Hepatocyte (in vitro differentiated cells): ENCODE data around the gene MCOLN3. TPM values are rescaled to one million over a fixed set of nuclear protein-coding genes. Genes with fewer than 3 reads are reported as not detected.

Experiments used
- DNase-seq: peaks from one replicate; pipeline ENCODE4 v3.0.0-alpha.2; 2016; ENCODE audit warnings: low spot score
- H2AFZ ChIP-seq: fragments of 200-600 bp; sonication (generic); 2 replicates; pipeline ENCODE4 v1.6.0; 2016; ENCODE audit warnings: antibody characterized with exemption, mild to moderate bottlenecking
- H3K27ac ChIP-seq: fragments of 200-600 bp; sonication (generic); 2 replicates; pipeline ENCODE4 v1.5.1; 2016; ENCODE audit warnings: mild to moderate bottlenecking
- H3K27me3 ChIP-seq: fragments of 200-600 bp; sonication (generic); 2 replicates; pipeline ENCODE4 v1.6.1; 2016
- H3K36me3 ChIP-seq: fragments of 200-600 bp; sonication (generic); replicated peaks from 2 replicates; pipeline ENCODE4 v1.5.1; 2016; ENCODE audit warnings: low read depth; ENCODE audit not compliant: insufficient read depth
- H3K4me1 ChIP-seq: fragments of 200-600 bp; sonication (generic); 2 replicates; pipeline ENCODE4 v1.5.1; 2016; ENCODE audit warnings: mild to moderate bottlenecking, moderate library complexity; ENCODE audit not compliant: insufficient read depth
- H3K4me2 ChIP-seq: fragments of 200-600 bp; sonication (generic); 2 replicates; pipeline ENCODE4 v1.6.0; 2016
- H3K4me3 ChIP-seq: fragments of 200-600 bp; sonication (generic); 2 replicates; pipeline ENCODE4 v1.5.1; 2016; ENCODE audit warnings: mild to moderate bottlenecking
- H3K79me2 ChIP-seq: fragments of 200-600 bp; sonication (generic); 2 replicates; pipeline ENCODE4 v1.6.0; 2017; ENCODE audit warnings: mild to moderate bottlenecking
- H3K9me2 ChIP-seq: fragments of 200-600 bp; sonication (generic); replicated peaks from 2 replicates; pipeline ENCODE4 v1.6.0; 2017; ENCODE audit warnings: mild to moderate bottlenecking; ENCODE audit not compliant: insufficient read depth
- H3K9me3 ChIP-seq: fragments of 200-600 bp; sonication (generic); 2 replicates; pipeline ENCODE4 v1.5.1; 2016; ENCODE audit warnings: low read depth, mild to moderate bottlenecking
- H4K20me1 ChIP-seq: fragments of 200-600 bp; sonication (generic); 2 replicates; pipeline ENCODE4 v1.6.0; 2016; ENCODE audit warnings: mild to moderate bottlenecking; ENCODE audit not compliant: insufficient read depth, poor library complexity, severe bottlenecking
- EZH2 ChIP-seq: fragments of 200-600 bp; sonication (generic); IDR thresholded peaks from 2 replicates; pipeline ENCODE4 v1.6.1; 2016; ENCODE audit warnings: antibody characterized with exemption, mild to moderate bottlenecking, borderline replicate concordance
- EZH2phosphoT487 ChIP-seq: fragments of 200-600 bp; sonication (generic); IDR thresholded peaks from one replicate; pipeline ENCODE4 v1.6.1; 2018; ENCODE audit warnings: antibody characterized with exemption, mild to moderate bottlenecking, low read depth, moderate library complexity; ENCODE audit not compliant: unreplicated experiment, severe bottlenecking
- WGBS: methylation state at CpG from one replicate; pipeline ENCODE4 v1.1.6; 2016; ENCODE audit warnings: low lambda C conversion rate; ENCODE audit errors: missing lambda C conversion rate; 5-methylcytosine and 5-hydroxymethylcytosine counted together
- polyA plus RNA-seq: library from polyadenylated mRNA; unstranded; fragments of >200 nt; fragmentation: Nextera tagmentation; extraction: Ambion mirVana; gene quantifications from 2 replicates; pipeline ENCODE4 v1.2.1, GENCODE V29; 2016
- total RNA-seq: library from RNA; depleted of rRNA; stranded (reverse); fragments of >200 nt; gene quantifications from 2 replicates; pipeline ENCODE4 v1.2.3, GENCODE V29; 2014
- TF ChIP-seq, protein P1 (sequence below): fragments of 200-600 bp; sonication (generic); IDR thresholded peaks from 2 replicates; pipeline ENCODE4 v1.5.1; 2016; ENCODE audit warnings: antibody characterized with exemption, mild to moderate bottlenecking; ENCODE audit not compliant: poor library complexity

Gene MCOLN3
- total and polyA plus RNA-seq, 2 experiments from 2014 or later, result 13.9 to 16.4 TPM

DNA sequence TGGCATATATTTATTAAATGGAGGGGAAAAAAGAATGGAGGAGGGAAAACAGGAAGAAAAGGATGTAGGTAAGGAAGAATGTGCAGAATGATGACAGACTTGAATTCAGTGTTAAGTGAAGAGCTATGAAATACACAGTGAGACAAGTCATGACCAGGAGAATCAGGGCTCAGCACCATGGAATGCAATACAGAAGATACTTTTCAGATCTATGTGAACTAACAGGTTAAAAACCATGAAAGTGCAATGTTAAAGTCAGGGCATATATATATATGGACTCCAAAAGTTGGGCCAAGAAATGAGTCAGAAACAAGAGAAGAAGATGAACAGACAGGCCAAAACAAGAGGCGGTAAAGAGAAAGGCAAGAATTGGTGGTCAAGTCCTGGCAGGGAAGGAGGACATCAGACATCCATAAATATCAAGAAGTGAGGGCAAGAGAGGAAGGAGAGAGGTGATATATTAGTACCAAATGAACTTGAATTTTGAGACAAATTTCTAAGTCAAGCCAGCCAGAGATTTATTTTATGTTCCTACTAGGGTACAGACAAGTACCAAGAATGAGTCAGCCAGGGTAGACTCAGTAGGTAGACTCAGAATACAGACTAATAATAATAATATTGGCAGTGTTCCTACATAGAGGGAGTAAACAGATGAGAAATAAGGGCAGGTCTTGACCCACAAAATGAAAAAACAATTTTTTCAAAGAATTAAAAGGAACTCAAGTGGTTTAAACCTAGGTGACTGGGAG lies 39.5 kb upstream of the MCOLN3 start:
- H3K4me2 ChIP-seq, result no peak overlapping the region
- H3K4me3 ChIP-seq, result no peak overlapping the region
- no peaks in the 10 kb centered on the region for H3K36me3 ChIP-seq
- no peaks in the 10 kb centered on the region for H3K4me1 ChIP-seq
- WGBS, result 100% methylated on average over 1 of the region's 1 CpG
- DNase-seq, result no peak
- H3K27ac ChIP-seq, result no peak overlapping the region
- no peaks in the 10 kb centered on the region for H3K79me2 ChIP-seq
- no peaks in the 10 kb centered on the region for H3K27me3 ChIP-seq
- H2AFZ ChIP-seq, result no peak overlapping the region
- no peaks in the 10 kb centered on the region for H4K20me1 ChIP-seq
- no peaks in the 10 kb centered on the region for H3K9me3 ChIP-seq
- H3K9me2 ChIP-seq, result no peaks in the 10 kb centered on the region
- TF ChIP-seq EZH2phosphoT487, result no peak
- TF ChIP-seq EZH2, result no peak
- TF ChIP-seq, protein P1, sequence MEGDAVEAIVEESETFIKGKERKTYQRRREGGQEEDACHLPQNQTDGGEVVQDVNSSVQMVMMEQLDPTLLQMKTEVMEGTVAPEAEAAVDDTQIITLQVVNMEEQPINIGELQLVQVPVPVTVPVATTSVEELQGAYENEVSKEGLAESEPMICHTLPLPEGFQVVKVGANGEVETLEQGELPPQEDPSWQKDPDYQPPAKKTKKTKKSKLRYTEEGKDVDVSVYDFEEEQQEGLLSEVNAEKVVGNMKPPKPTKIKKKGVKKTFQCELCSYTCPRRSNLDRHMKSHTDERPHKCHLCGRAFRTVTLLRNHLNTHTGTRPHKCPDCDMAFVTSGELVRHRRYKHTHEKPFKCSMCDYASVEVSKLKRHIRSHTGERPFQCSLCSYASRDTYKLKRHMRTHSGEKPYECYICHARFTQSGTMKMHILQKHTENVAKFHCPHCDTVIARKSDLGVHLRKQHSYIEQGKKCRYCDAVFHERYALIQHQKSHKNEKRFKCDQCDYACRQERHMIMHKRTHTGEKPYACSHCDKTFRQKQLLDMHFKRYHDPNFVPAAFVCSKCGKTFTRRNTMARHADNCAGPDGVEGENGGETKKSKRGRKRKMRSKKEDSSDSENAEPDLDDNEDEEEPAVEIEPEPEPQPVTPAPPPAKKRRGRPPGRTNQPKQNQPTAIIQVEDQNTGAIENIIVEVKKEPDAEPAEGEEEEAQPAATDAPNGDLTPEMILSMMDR, result no peak

DNA sequence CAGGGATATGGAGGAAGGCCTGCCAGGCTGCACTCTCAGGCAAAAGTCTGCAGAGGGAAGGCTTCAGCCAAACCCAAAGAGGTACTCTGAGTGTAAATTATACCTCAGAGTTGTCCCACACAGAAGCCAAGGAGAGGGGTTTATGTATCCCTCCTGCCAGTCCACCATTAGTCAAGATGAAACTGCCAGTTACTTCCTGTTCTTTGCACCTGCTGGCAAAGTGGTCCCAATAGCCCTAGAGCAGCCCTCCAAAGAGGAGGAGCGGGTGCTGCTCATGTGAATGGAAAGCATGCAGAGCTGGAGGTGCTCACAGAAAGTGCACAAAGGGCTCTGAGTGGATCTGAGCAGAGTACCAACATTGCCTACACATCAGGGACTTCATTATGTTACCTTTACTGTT lies 37.1 kb upstream of the MCOLN3 start:
- H3K4me3 ChIP-seq, result no peak overlapping the region
- H3K79me2 ChIP-seq, result no peaks in the 10 kb centered on the region
- TF ChIP-seq EZH2 (no peak), EZH2phosphoT487 (no peak)
- TF ChIP-seq, protein P1, result no peak
- no peaks in the 10 kb centered on the region for H3K9me3 ChIP-seq
- DNase-seq, result no peak
- no peaks in the 10 kb centered on the region for H3K9me2 ChIP-seq
- no peak overlapping the region for H3K4me2 ChIP-seq
- no peaks in the 10 kb centered on the region for H3K36me3 ChIP-seq
- 95% methylated on average over 1 of the region's 1 CpG for WGBS
- no peak overlapping the region for H3K27ac ChIP-seq
- no peaks in the 10 kb centered on the region for H4K20me1 ChIP-seq
- no peaks in the 10 kb centered on the region for H3K27me3 ChIP-seq
- no peaks in the 10 kb centered on the region for H3K4me1 ChIP-seq
- no peak overlapping the region for H2AFZ ChIP-seq

DNA sequence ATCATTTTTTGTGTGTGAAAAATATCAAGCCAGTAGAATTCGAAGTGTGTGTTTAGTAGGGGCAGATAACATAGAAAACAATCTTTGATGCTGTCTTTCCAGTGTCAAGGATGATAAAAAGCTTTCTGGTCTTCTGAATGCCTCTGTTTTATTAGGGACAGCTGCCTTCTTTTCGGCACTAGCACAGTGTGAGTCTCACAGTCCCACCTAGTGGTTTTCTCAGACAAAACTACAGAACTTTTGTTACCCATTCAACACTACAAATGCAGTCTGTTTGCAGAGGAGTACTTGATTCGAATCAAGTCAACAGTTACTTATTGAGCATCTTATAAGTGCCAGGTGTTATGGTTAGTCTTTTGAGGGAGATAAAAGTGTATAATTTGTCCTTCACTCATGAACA lies 30.6 kb upstream of the MCOLN3 start:
- Histone ChIP-seq H3K27ac (no peak overlapping the region), H3K4me1 (no peaks in the 10 kb centered on the region), H3K9me2 (no peaks in the 10 kb centered on the region), H3K79me2 (no peaks in the 10 kb centered on the region), H3K36me3 (no peaks in the 10 kb centered on the region), H3K9me3 (no peaks in the 10 kb centered on the region), H3K27me3 (no peaks in the 10 kb centered on the region), H4K20me1 (no peaks in the 10 kb centered on the region), H3K4me2 (no peak overlapping the region), H2AFZ (no peak overlapping the region), H3K4me3 (no peak overlapping the region)
- 37% methylated on average over 3 of the region's 3 CpGs for WGBS
- TF ChIP-seq, protein P1, result peak; percentile 28
- TF ChIP-seq EZH2 (no peak), EZH2phosphoT487 (no peak)
- peak; percentile 23 for DNase-seq
